Ascending aorta (tissue), 2 donors: Measurements from ENCODE around the gene USP10. TPM values are rescaled to one million over a fixed set of nuclear protein-coding genes. Genes with fewer than 3 reads are reported as not detected.

Experiments
- DNase-seq, 2 donors: peaks; one replicate each; pipeline ENCODE4 v3.0.0-alpha.2; 2019; ENCODE audit warnings: low spot score in 2 of 2
- H3K27ac ChIP-seq, 2 donors: fragments of 200-600 bp; sonication (generic); one replicate each; pipeline ENCODE4 v1.5.1; 2016 to 2017; ENCODE audit warnings: mild to moderate bottlenecking in 1 of 2
- H3K27me3 ChIP-seq: fragments of 200-600 bp; sonication (generic); one replicate; pipeline ENCODE4 v1.5.1; 2017
- H3K36me3 ChIP-seq, 2 donors: fragments of 200-600 bp; sonication (generic); one replicate each; pipeline ENCODE4 v1.5.1; 2016
- H3K4me1 ChIP-seq, 2 donors: fragments of 200-600 bp; sonication (generic); one replicate each; pipeline ENCODE4 v1.5.1; 2016 to 2017; ENCODE audit warnings: mild to moderate bottlenecking in 1 of 2
- H3K4me3 ChIP-seq, 2 donors: fragments of 200-600 bp; sonication (generic); one replicate each; pipeline ENCODE4 v1.5.1; 2016 to 2017; ENCODE audit warnings: mild to moderate bottlenecking in 1 of 2
- H3K9me3 ChIP-seq, 2 donors: fragments of 200-600 bp; sonication (generic); one replicate each; pipeline ENCODE4 v1.5.1; 2016
- intact Hi-C: fragments of 100-400 bp; cut with DNase I; formaldehyde crosslinking; loops from one replicate; pipeline ENCODE4 v1.15.1; 2023
- total RNA-seq: library from RNA; depleted of rRNA; stranded (reverse); fragments of >200 nt; gene quantifications from one replicate; pipeline ENCODE4 v1.1.0, GENCODE V29; 2016
- TF ChIP-seq, protein P1 (sequence below), 3 experiments: fragments of 200-600 bp in 2 of 3; fragments of 450-650 bp in 1 of 3; sonication (generic) in 2 of 3; IDR thresholded peaks; one replicate each; pipeline ENCODE4 v1.5.1; 2016 to 2019; ENCODE audit warnings: antibody characterized with exemption in 3 of 3, mild to moderate bottlenecking in 1 of 3, moderate library complexity in 1 of 3

Gene USP10
- total RNA-seq, 1 donor from 2014 or later: 27.8 TPM

- no peak overlapping the region for H3K27ac ChIP-seq
- DNase-seq: peak in 1 of 2 donors; percentile 83
- TF ChIP-seq, protein P1, sequence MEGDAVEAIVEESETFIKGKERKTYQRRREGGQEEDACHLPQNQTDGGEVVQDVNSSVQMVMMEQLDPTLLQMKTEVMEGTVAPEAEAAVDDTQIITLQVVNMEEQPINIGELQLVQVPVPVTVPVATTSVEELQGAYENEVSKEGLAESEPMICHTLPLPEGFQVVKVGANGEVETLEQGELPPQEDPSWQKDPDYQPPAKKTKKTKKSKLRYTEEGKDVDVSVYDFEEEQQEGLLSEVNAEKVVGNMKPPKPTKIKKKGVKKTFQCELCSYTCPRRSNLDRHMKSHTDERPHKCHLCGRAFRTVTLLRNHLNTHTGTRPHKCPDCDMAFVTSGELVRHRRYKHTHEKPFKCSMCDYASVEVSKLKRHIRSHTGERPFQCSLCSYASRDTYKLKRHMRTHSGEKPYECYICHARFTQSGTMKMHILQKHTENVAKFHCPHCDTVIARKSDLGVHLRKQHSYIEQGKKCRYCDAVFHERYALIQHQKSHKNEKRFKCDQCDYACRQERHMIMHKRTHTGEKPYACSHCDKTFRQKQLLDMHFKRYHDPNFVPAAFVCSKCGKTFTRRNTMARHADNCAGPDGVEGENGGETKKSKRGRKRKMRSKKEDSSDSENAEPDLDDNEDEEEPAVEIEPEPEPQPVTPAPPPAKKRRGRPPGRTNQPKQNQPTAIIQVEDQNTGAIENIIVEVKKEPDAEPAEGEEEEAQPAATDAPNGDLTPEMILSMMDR (IDR thresholded peaks at IDR 0.05): no peak
- H3K27me3 ChIP-seq: no peaks in the 10 kb centered on the region
- no peak overlapping the region for H3K4me3 ChIP-seq
- H3K36me3 ChIP-seq: no peaks in the 10 kb centered on the region
- no peaks in the 10 kb centered on the region for H3K4me1 ChIP-seq
- intact Hi-C loops: no loop called here
- no peaks in the 10 kb centered on the region for H3K9me3 ChIP-seq
Measured at GRCh38 chr16:84806256-84806889, 106.6 kb downstream of the USP10 start.

- Histone ChIP-seq H3K4me1 (no peaks in the 10 kb centered on the region), H3K36me3 (no peaks in the 10 kb centered on the region), H3K27ac (no peak overlapping the region), H3K9me3 (no peaks in the 10 kb centered on the region), H3K4me3 (no peak overlapping the region), H3K27me3 (no peaks in the 10 kb centered on the region)
- TF ChIP-seq, protein P1 (IDR thresholded peaks at IDR 0.05): no peak
- intact Hi-C loops: no loop called here
- DNase-seq: no peak
Measured at GRCh38 chr16:84806890-84807258, 107.1 kb downstream of the USP10 start.

GRCh38 chr16:84807776-84808175, 108.0 kb downstream of the USP10 start:
- TF ChIP-seq, protein P1 (IDR thresholded peaks at IDR 0.05): no peak
- intact Hi-C loops: no loop called here
- no peak overlapping the region for H3K4me3 ChIP-seq

DNA sequence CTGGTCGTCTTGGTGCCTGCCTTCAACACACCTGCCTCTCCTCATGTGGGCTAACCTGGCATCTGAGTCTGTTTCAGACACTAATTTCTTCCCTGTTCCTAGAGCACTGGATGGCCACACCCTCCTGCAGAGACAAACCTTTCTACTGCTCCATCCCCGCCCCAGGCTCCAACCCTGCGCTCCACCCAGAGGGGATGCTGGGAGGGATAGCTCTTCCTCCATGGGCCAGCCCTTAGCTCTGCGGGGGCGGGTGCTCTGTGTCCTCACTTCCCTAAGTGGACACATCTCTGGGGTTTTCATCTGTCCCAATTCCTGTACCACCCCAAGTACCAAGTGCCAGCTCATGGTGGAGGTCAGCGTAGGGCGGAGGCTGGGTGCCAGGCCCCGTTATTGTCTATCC, 109.0 kb downstream of the USP10 start:
- Histone ChIP-seq H3K4me1 (no peaks in the 10 kb centered on the region), H3K27ac (no peak overlapping the region), H3K27me3 (no peaks in the 10 kb centered on the region), H3K9me3 (no peaks in the 10 kb centered on the region), H3K4me3 (no peak overlapping the region), H3K36me3 (no peaks in the 10 kb centered on the region)
- no peak for DNase-seq
- intact Hi-C loops: no loop called here
- TF ChIP-seq, protein P1 (IDR thresholded peaks at IDR 0.05): no peak

More at GRCh38 chr16:84807776-84808175, 108.0 kb downstream of the USP10 start:
- Histone ChIP-seq H3K36me3 (no peaks in the 10 kb centered on the region), H3K9me3 (no peaks in the 10 kb centered on the region), H3K27me3 (no peaks in the 10 kb centered on the region), H3K4me1 (no peaks in the 10 kb centered on the region), H3K27ac (no peak overlapping the region)
- no peak for DNase-seq

DNA sequence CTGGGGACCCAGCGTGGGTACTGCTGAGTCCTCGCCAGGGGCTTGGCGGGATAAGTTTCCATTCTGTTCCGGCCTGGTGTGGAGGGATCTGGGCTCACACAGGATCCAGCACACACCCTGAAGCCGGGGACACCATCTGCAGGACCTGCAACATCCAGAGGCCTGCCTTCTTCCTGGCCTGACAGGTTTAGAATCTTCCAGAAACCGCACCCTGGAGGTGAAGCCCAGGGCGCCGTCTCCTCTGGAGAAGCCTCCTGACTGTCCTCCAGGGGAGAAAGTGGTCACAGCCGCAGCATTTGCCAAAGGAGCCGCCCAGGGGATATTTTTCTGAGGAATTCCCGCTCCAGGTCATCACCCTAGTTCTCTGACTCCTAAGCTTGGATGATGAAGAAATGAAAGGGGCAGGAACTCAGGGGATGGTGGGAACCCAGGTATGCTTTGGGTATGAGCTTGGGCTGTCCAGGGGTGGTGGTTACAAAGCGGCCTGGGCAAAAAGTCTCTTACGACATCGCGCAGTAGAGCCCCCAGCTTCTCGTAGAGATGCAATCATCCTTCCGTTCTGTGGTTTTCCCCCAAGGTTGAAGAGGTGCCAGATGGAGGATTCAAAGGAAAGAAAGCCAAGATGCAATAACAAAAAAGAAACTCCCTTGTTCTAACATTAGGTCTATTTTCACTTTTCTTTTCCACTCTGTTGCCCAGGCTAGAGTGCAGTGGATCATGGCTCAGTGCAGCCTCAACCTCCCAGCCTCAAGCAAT, 110.9 kb downstream of the USP10 start:
- no peaks in the 10 kb centered on the region for H3K36me3 ChIP-seq
- TF ChIP-seq, protein P1 (IDR thresholded peaks at IDR 0.05): no peak
- intact Hi-C loops: no loop called here
- no peaks in the 10 kb centered on the region for H3K4me1 ChIP-seq
- no peak overlapping the region for H3K27ac ChIP-seq
- H3K4me3 ChIP-seq: no peak overlapping the region
- H3K9me3 ChIP-seq: no peaks in the 10 kb centered on the region
- H3K27me3 ChIP-seq: no peaks in the 10 kb centered on the region
- no peak for DNase-seq
